ENCODE results near the gene NEDD4. TPM values are rescaled to one million over a fixed set of nuclear protein-coding genes. Genes with fewer than 3 reads are reported as not detected.

Gene NEDD4
- polyA plus RNA-seq, 3 donors: 1.2 to 3.8 (median 1.3) TPM

DNA sequence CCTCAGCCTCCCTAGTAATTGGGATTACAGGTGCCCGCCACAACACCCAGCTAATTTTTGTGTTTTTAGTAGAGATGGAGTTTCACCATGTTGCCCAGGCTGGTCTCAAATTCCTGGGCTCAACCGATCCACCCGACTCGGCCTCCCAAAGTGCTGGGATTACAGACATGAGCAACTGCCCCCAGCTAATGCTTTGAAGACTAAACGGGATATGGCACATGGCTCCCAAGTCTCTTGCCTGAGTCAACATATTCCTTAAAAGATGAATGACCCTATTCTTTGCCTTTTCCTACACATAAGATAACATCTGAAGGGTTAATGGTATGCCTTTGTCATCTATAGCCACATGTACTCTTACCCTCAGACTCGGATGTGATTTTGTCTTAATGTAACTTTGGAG, 38.4 kb upstream of the NEDD4 start:
- Mint-ChIP-seq H3K4me1 (no peaks in the 10 kb centered on the region), H3K9me3 (no peaks in the 10 kb centered on the region), H3K27me3 (ENCODE audit: low read depth in 3 of 3) (peaks cover 0 to 4% (median 2%) of the 10 kb centered on the region in 3 donors), H3K4me3 (no peak overlapping the region), H3K27ac (no peak overlapping the region), H3K36me3 (no peaks in the 10 kb centered on the region)
- Histone ChIP-seq H3K27ac (ENCODE audit: low read depth in 1 of 2, low read length in 2 of 2) (no peak overlapping the region), H3K4me3 (replicated peaks in 1 of 3; ENCODE audit: low read depth in 2 of 3, low read length in 3 of 3) (no peak overlapping the region), H3K9me3 (replicated peaks in 1 of 2; ENCODE audit: control insufficient read depth in 1 of 2, insufficient read depth in 1 of 2, low read length in 2 of 2) (no peaks in the 10 kb centered on the region), H3K9ac (ENCODE audit: insufficient read depth, low read length, poor library complexity, severe bottlenecking) (no peak overlapping the region), H3K79me2 (ENCODE audit: insufficient read depth, low read length) (no peaks in the 10 kb centered on the region), H2AFZ (ENCODE audit: insufficient read depth, low read depth, low read length, poor library complexity, severe bottlenecking) (no peak overlapping the region), H3K4me2 (replicated peaks; ENCODE audit: extremely low read depth, low read length, poor library complexity, severe bottlenecking) (no peak overlapping the region), H3K36me3 (replicated peaks in 1 of 2; ENCODE audit: control insufficient read depth in 1 of 2, insufficient read depth in 2 of 2, low read length in 2 of 2) (no peaks in the 10 kb centered on the region), H3K27me3 (ENCODE audit: control insufficient read depth in 2 of 2, insufficient read depth in 2 of 2, low read length in 2 of 2) (no peaks in the 10 kb centered on the region), H3K4me1 (ENCODE audit: control insufficient read depth in 1 of 2, insufficient read depth in 2 of 2, low read length in 2 of 2) (no peaks in the 10 kb centered on the region), H4K20me1 (ENCODE audit: insufficient read depth, low read length) (no peaks in the 10 kb centered on the region)
- intact Hi-C loops (cut with micrococcal nuclease): no loop called here
- DNase-seq: no peak
- TF ChIP-seq, protein P1, sequence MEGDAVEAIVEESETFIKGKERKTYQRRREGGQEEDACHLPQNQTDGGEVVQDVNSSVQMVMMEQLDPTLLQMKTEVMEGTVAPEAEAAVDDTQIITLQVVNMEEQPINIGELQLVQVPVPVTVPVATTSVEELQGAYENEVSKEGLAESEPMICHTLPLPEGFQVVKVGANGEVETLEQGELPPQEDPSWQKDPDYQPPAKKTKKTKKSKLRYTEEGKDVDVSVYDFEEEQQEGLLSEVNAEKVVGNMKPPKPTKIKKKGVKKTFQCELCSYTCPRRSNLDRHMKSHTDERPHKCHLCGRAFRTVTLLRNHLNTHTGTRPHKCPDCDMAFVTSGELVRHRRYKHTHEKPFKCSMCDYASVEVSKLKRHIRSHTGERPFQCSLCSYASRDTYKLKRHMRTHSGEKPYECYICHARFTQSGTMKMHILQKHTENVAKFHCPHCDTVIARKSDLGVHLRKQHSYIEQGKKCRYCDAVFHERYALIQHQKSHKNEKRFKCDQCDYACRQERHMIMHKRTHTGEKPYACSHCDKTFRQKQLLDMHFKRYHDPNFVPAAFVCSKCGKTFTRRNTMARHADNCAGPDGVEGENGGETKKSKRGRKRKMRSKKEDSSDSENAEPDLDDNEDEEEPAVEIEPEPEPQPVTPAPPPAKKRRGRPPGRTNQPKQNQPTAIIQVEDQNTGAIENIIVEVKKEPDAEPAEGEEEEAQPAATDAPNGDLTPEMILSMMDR (IDR thresholded peaks at IDR 0.05): no peak
- 86% methylated on average over 3 of the region's 6 CpGs for WGBS (ENCODE audit: insufficient coverage)

- Histone ChIP-seq H3K4me2 (replicated peaks; ENCODE audit: extremely low read depth, low read length, poor library complexity, severe bottlenecking) (no peak overlapping the region), H3K4me3 (replicated peaks in 1 of 3; ENCODE audit: low read depth in 2 of 3, low read length in 3 of 3) (no peak overlapping the region), H3K9ac (ENCODE audit: insufficient read depth, low read length, poor library complexity, severe bottlenecking) (no peak overlapping the region), H3K4me1 (ENCODE audit: control insufficient read depth in 1 of 2, insufficient read depth in 2 of 2, low read length in 2 of 2) (no peaks in the 10 kb centered on the region), H3K79me2 (ENCODE audit: insufficient read depth, low read length) (no peaks in the 10 kb centered on the region), H3K36me3 (replicated peaks in 1 of 2; ENCODE audit: control insufficient read depth in 1 of 2, insufficient read depth in 2 of 2, low read length in 2 of 2) (no peaks in the 10 kb centered on the region), H3K27ac (ENCODE audit: low read depth in 1 of 2, low read length in 2 of 2) (no peak overlapping the region), H3K9me3 (replicated peaks in 1 of 2; ENCODE audit: control insufficient read depth in 1 of 2, insufficient read depth in 1 of 2, low read length in 2 of 2) (no peaks in the 10 kb centered on the region), H4K20me1 (ENCODE audit: insufficient read depth, low read length) (no peaks in the 10 kb centered on the region), H2AFZ (ENCODE audit: insufficient read depth, low read depth, low read length, poor library complexity, severe bottlenecking) (no peak overlapping the region), H3K27me3 (ENCODE audit: control insufficient read depth in 2 of 2, insufficient read depth in 2 of 2, low read length in 2 of 2) (no peaks in the 10 kb centered on the region)
- TF ChIP-seq, protein P1 (IDR thresholded peaks at IDR 0.05): no peak
- intact Hi-C loops (cut with micrococcal nuclease): no loop called here
- Mint-ChIP-seq H3K4me3 (no peak overlapping the region), H3K27me3 (ENCODE audit: low read depth in 3 of 3) (peaks cover 0 to 4% (median 0%) of the 10 kb centered on the region in 3 donors), H3K9me3 (peaks cover 0 to 4% (median 0%) of the 10 kb centered on the region in 7 donors), H3K4me1 (no peaks in the 10 kb centered on the region), H3K27ac (no peak overlapping the region), H3K36me3 (no peaks in the 10 kb centered on the region)
- DNase-seq: no peak
- 90% methylated on average over 2 of the region's 4 CpGs for WGBS (ENCODE audit: insufficient coverage)
Measured at GRCh38 chr15:56031402-56031801, 38.0 kb upstream of the NEDD4 start.
